Calu3 (cell line): ENCODE measurements around the gene ZNF430. TPM values are rescaled to one million over a fixed set of nuclear protein-coding genes. Genes with fewer than 3 reads are reported as not detected.

Source experiments
- BruUV-seq: library from RNA; stranded (reverse); fragments of 400-500 nt; replicated peaks from 2 replicates; lab custom pipeline; 2021; lab: Mats Ljungman, UMichigan
- CTCF ChIA-PET: fragments of 300-600 bp; sonication (Branson Sonifier 250); formaldehyde crosslinking; loops from one replicate; lab custom pipeline; 2022; ENCODE audit warnings: antibody characterized with exemption; lab: Charles Lee
- DNase-seq: peaks from one replicate; pipeline ENCODE4 v3.0.0; 2022
- H3K27ac Mint-ChIP-seq: one replicate; pipeline ENCODE4 v1.8.0; 2022; ENCODE audit warnings: mixed read lengths; ENCODE audit not compliant: unreplicated experiment
- H3K27me3 Mint-ChIP-seq: one replicate; pipeline ENCODE4 v1.8.0; 2022; ENCODE audit warnings: mixed read lengths; ENCODE audit not compliant: unreplicated experiment
- H3K36me3 Mint-ChIP-seq: one replicate; pipeline ENCODE4 v1.8.0; 2022; ENCODE audit warnings: mild to moderate bottlenecking, moderate library complexity, mixed read lengths; ENCODE audit not compliant: insufficient read depth, unreplicated experiment
- H3K4me1 Mint-ChIP-seq: one replicate; pipeline ENCODE4 v1.8.0; 2022; ENCODE audit warnings: mild to moderate bottlenecking, low read depth, mixed read lengths; ENCODE audit not compliant: unreplicated experiment
- H3K4me3 Mint-ChIP-seq: one replicate; pipeline ENCODE4 v1.8.0; 2022; ENCODE audit warnings: mild to moderate bottlenecking, low read depth, moderate library complexity, mixed read lengths; ENCODE audit not compliant: unreplicated experiment
- H3K9me3 Mint-ChIP-seq: one replicate; pipeline ENCODE4 v1.8.0; 2022; ENCODE audit warnings: low read depth, mixed read lengths; ENCODE audit not compliant: unreplicated experiment
- CTCF ChIP-seq: fragments of 200-600 bp; IDR thresholded peaks from one replicate; pipeline ENCODE4 v1.8.0; 2022; ENCODE audit warnings: antibody characterized with exemption; ENCODE audit not compliant: unreplicated experiment
- intact Hi-C: fragments of 100-400 bp; cut with micrococcal nuclease; formaldehyde crosslinking; loops from one replicate; pipeline ENCODE4 v1.10.0; 2022; ENCODE audit not compliant: unreplicated experiment
- total RNA-seq: library from RNA; stranded (reverse); gene quantifications from 2 replicates; pipeline ENCODE4 v1.2.3, GENCODE V29; 2022

ZNF430 gene
- total RNA-seq, 1 experiment from 2014 or later: 6.1 TPM

GRCh38 chr19:21087871-21088270, 67.4 kb downstream of the ZNF430 start:
- no peaks in the 10 kb centered on the region for H3K4me1 Mint-ChIP-seq
- H3K27me3 Mint-ChIP-seq: no peaks in the 10 kb centered on the region
- DNase-seq: no peak
- no TSS peak for BruUV-seq
- TF ChIP-seq CTCF: no peak
- intact Hi-C loops: no loop called here
- H3K4me3 Mint-ChIP-seq: no peak overlapping the region
- no peaks in the 10 kb centered on the region for H3K9me3 Mint-ChIP-seq
- CTCF ChIA-PET: no interaction called here
- peaks cover 4% of the 10 kb centered on the region for H3K36me3 Mint-ChIP-seq
- no peak overlapping the region for H3K27ac Mint-ChIP-seq

GRCh38 chr19:21092109-21092508, 71.7 kb downstream of the ZNF430 start:
- CTCF ChIA-PET: no interaction called here
- no peaks in the 10 kb centered on the region for H3K9me3 Mint-ChIP-seq
- BruUV-seq: no TSS peak
- H3K27ac Mint-ChIP-seq: no peak overlapping the region
- H3K36me3 Mint-ChIP-seq: no peaks in the 10 kb centered on the region
- H3K4me1 Mint-ChIP-seq: no peaks in the 10 kb centered on the region
- TF ChIP-seq CTCF: no peak
- H3K4me3 Mint-ChIP-seq: no peak overlapping the region
- H3K27me3 Mint-ChIP-seq: no peaks in the 10 kb centered on the region
- intact Hi-C loops: no loop called here
- no peak for DNase-seq

DNA sequence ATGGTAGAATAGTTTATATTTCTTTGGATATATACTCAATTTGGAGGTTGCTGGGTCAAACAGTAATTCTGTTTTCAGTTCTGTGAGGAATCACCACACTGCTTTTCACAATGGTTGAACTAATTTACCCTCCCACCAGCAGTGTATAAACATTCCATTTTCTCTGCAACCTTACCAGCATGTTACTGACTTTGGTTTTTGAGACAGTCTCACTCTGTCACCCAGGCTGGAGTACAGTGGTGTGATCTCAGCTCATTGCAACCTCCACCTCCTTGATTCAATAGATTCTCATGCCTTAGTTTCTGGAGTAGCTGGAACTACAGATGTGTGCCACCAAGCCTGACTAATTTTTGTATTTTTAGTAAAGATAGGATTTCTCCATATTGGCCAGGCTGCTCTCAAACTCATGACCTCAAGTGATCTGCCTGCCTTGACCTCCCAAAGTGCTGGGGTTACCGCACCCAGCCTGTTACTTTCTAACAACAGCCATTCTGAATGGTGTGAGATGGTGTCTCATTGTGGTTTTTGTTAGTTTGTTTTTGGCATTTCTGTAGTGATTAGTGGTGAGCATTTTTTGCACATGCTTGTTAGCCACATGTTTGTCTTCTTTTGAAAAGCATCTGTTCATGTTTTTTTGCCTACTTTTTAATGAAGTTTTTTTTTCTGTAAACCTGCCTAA, 74.0 kb downstream of the ZNF430 start:
- no peak for TF ChIP-seq CTCF
- CTCF ChIA-PET: no interaction called here

DNA sequence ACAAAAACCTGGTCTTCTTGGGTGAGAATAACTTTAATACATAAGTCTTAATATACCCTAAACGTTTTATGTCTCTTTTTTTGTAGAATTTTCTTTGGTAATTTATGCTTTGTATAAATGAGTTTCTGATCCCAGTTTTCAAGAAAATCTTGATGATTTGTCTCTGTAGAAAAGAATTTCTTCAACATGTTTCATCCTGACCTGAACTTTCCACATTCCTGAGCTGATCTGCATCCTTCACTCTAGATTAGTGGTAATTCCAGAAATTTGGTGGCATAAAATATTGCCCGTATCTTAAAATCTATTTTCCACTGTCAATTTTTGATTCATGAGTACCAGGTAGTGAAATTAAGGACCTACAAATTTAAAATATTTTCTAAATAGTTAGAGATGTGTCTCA, 77.8 kb downstream of the ZNF430 start:
- intact Hi-C loops: no loop called here
- no peak overlapping the region for H3K27ac Mint-ChIP-seq

More for the DNA sequence above, 74.0 kb downstream of the ZNF430 start:
- no peaks in the 10 kb centered on the region for H3K36me3 Mint-ChIP-seq
- intact Hi-C loops: no loop called here
- no peaks in the 10 kb centered on the region for H3K4me1 Mint-ChIP-seq
- no TSS peak for BruUV-seq
- no peaks in the 10 kb centered on the region for H3K9me3 Mint-ChIP-seq
- H3K27me3 Mint-ChIP-seq: no peaks in the 10 kb centered on the region
- no peak overlapping the region for H3K27ac Mint-ChIP-seq
- DNase-seq: no peak
- H3K4me3 Mint-ChIP-seq: no peak overlapping the region

More for the DNA sequence above, 77.8 kb downstream of the ZNF430 start:
- H3K27me3 Mint-ChIP-seq: no peaks in the 10 kb centered on the region
- H3K36me3 Mint-ChIP-seq: no peaks in the 10 kb centered on the region
- no TSS peak for BruUV-seq
- no peaks in the 10 kb centered on the region for H3K9me3 Mint-ChIP-seq
- H3K4me1 Mint-ChIP-seq: no peaks in the 10 kb centered on the region
- TF ChIP-seq CTCF: no peak
- H3K4me3 Mint-ChIP-seq: no peak overlapping the region
- DNase-seq: no peak
- CTCF ChIA-PET: no interaction called here
